Activated CD8-positive, alpha-beta T cell treated with anti-CD3 and anti-CD28 coated beads for 36 hours (primary cell): ENCODE results near the gene IL4R. TPM values are rescaled to one million over a fixed set of nuclear protein-coding genes. Genes with fewer than 3 reads are reported as not detected.
A peak's percentile ranks its signal among the peaks of the same experiment; 100 is the strongest.

Experiments used
- ATAC-seq: fragments of 200-7000 bp; cut with Tn5 transposase; one replicate; pipeline ENCODE4 v1.10.0; 2021; ENCODE audit warnings: mild to moderate bottlenecking, moderate library complexity
- CTCF ChIA-PET: fragments of 350-600 bp; sonication (Branson Sonifier 250); formaldehyde crosslinking; loops from one replicate; lab custom pipeline; 2021; ENCODE audit warnings: antibody characterized with exemption; lab: Charles Lee
- POLR2A ChIA-PET: fragments of 350-600 bp; sonication (Branson Sonifier 250); formaldehyde crosslinking; loops from one replicate; lab custom pipeline; 2021; ENCODE audit warnings: antibody characterized with exemption; lab: Charles Lee
- DNase-seq: peaks from one replicate; pipeline ENCODE4 v3.0.0-alpha.2; 2020
- H3K27ac Mint-ChIP-seq: one replicate; pipeline ENCODE4 v1.8.0; 2021; ENCODE audit warnings: mild to moderate bottlenecking, mixed read lengths
- H3K27me3 Mint-ChIP-seq: one replicate; pipeline ENCODE4 v1.8.0; 2021; ENCODE audit warnings: mixed read lengths
- H3K36me3 Mint-ChIP-seq: one replicate; pipeline ENCODE4 v1.8.0; 2021; ENCODE audit warnings: low read depth, mixed read lengths
- H3K4me1 Mint-ChIP-seq: one replicate; pipeline ENCODE4 v1.8.0; 2021; ENCODE audit warnings: low read depth, mixed read lengths
- H3K4me3 Mint-ChIP-seq: one replicate; pipeline ENCODE4 v1.8.0; 2021; ENCODE audit warnings: mild to moderate bottlenecking, moderate library complexity, mixed read lengths
- H3K9me3 Mint-ChIP-seq: one replicate; pipeline ENCODE4 v1.8.0; 2021; ENCODE audit warnings: mixed read lengths
- intact Hi-C: fragments of 100-400 bp; cut with micrococcal nuclease; formaldehyde crosslinking; loops from one replicate; pipeline ENCODE4 v1.10.0; 2022
- total RNA-seq, 2 experiments: library from RNA; stranded (reverse); gene quantifications; one replicate each; pipeline ENCODE4 v1.2.3, GENCODE V29; 2021
- TF ChIP-seq, protein P1 (sequence below): fragments of 200-600 bp; IDR thresholded peaks from one replicate; pipeline ENCODE4 v1.8.0; 2022; ENCODE audit warnings: antibody characterized with exemption, mild to moderate bottlenecking

IL4R gene
- total RNA-seq, 2 experiments from 2014 or later = 236 to 245 TPM

DNA sequence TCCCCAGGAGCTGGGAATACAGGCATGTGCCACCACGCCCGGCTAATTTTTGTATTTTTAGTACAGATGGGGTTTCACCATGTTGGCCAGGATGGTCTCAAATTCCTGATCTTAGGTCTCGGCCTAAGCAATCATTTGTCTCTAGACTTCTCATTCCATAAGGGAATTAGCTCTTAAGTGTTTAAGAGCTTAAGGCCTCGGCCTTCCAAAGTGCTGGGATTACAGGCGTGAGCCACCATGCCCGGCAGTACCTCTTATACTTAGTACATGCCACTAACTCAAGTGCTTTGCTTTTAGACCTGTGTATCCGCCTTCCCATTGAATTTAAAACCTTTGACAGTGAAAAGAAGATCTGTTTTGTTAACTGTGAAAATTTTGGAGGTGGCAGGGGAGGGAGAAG, 71.6 kb downstream of the IL4R start:
- ChIA-PET POLR2A (interaction anchor here (1.0 to 6.4 kb wide), 2 partner anchors 17 to 195 kb away, joined by 3 to 51 read pairs; partner anchors contain the start of gene IL21R), CTCF (no interaction called here)
- intact Hi-C loops = no loop called here
- DNase-seq (no peak), ATAC-seq (no peak)
- peaks cover 9% of the 10 kb centered on the region for H3K9me3 Mint-ChIP-seq
- TF ChIP-seq, protein P1, sequence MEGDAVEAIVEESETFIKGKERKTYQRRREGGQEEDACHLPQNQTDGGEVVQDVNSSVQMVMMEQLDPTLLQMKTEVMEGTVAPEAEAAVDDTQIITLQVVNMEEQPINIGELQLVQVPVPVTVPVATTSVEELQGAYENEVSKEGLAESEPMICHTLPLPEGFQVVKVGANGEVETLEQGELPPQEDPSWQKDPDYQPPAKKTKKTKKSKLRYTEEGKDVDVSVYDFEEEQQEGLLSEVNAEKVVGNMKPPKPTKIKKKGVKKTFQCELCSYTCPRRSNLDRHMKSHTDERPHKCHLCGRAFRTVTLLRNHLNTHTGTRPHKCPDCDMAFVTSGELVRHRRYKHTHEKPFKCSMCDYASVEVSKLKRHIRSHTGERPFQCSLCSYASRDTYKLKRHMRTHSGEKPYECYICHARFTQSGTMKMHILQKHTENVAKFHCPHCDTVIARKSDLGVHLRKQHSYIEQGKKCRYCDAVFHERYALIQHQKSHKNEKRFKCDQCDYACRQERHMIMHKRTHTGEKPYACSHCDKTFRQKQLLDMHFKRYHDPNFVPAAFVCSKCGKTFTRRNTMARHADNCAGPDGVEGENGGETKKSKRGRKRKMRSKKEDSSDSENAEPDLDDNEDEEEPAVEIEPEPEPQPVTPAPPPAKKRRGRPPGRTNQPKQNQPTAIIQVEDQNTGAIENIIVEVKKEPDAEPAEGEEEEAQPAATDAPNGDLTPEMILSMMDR = no peak
- no peak overlapping the region for H3K27ac Mint-ChIP-seq
- no peak overlapping the region for H3K4me3 Mint-ChIP-seq
- H3K4me1 Mint-ChIP-seq = peaks cover 19% of the 10 kb centered on the region
- no peaks in the 10 kb centered on the region for H3K27me3 Mint-ChIP-seq
- H3K36me3 Mint-ChIP-seq = peaks cover 6% of the 10 kb centered on the region

DNA sequence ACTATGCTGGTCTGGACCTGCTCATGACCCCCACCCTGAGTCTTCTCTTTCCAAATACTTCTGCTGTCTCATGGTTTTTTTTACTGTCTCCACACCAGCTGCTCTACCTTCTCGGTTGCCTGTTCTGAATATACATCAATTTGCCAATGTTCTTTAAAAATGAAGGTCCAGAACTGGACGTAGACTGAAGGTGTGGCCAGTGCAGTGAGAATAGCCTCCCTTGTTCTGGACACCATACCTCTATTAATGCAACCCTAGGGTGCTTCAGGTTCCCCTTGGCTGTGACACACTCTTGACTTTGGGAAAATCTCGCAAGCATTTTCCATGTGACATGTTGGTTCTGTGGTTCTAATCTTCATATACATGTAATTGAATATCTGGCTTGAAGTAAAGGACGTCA, 72.9 kb downstream of the IL4R start:
- H3K4me3 Mint-ChIP-seq = no peak overlapping the region
- intact Hi-C loops = no loop called here
- no peak overlapping the region for H3K27ac Mint-ChIP-seq
- peaks cover 14% of the 10 kb centered on the region for H3K9me3 Mint-ChIP-seq
- ChIA-PET CTCF (interaction anchor here (0.6 to 2.7 kb wide), 5 partner anchors 12 to 19 kb away, joined by 3 to 9 read pairs (median 6); no protein-coding TSS in a partner anchor), POLR2A (interaction anchor here (1.0 to 6.4 kb wide), 4 partner anchors 10 to 196 kb away, joined by 3 to 51 read pairs (median 4); partner anchors contain the start of gene IL21R)
- no peak for DNase-seq
- H3K4me1 Mint-ChIP-seq = peaks cover 19% of the 10 kb centered on the region
- peaks cover 6% of the 10 kb centered on the region for H3K36me3 Mint-ChIP-seq
- ATAC-seq = no peak
- TF ChIP-seq, protein P1 = no peak
- H3K27me3 Mint-ChIP-seq = no peaks in the 10 kb centered on the region

DNA sequence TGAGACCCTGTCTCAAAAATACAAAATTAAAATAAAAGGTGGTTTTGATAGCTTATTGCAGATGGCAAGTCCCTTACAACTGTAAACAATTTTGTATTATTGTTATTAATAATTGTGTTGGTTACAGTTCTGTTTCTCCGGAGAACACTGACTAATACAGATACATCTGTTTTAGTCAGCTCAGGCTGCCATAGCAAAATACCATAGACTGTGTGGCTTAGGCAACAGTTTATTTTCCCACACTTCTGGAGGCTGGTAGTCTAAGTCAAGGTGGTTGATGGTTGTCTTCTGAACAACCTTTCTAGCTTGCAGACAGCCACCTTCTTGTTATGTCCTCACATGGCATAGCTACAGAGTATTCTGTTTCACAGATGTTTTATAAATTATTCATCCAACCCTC, 74.0 kb downstream of the IL4R start:
- ChIA-PET CTCF (interaction anchor here (1.2 to 2.7 kb wide), 6 partner anchors 11 to 208 kb away, joined by 4 to 9 read pairs (median 6); no protein-coding TSS in a partner anchor), POLR2A (interaction anchor here (0.7 to 6.4 kb wide), 9 partner anchors 9 to 63 kb away, joined by 3 to 51 read pairs (median 3); partner anchors contain the start of gene IL21R)
- ATAC-seq = peak; percentile 77
- H3K4me1 Mint-ChIP-seq = peaks cover 17% of the 10 kb centered on the region
- intact Hi-C loops = no loop called here
- peaks cover 23% of the 10 kb centered on the region for H3K9me3 Mint-ChIP-seq
- peaks cover 12% of the 10 kb centered on the region for H3K36me3 Mint-ChIP-seq
- no peak overlapping the region for H3K27ac Mint-ChIP-seq
- no peaks in the 10 kb centered on the region for H3K27me3 Mint-ChIP-seq
- H3K4me3 Mint-ChIP-seq = no peak overlapping the region
- DNase-seq = no peak
- TF ChIP-seq, protein P1 = no peak

DNA sequence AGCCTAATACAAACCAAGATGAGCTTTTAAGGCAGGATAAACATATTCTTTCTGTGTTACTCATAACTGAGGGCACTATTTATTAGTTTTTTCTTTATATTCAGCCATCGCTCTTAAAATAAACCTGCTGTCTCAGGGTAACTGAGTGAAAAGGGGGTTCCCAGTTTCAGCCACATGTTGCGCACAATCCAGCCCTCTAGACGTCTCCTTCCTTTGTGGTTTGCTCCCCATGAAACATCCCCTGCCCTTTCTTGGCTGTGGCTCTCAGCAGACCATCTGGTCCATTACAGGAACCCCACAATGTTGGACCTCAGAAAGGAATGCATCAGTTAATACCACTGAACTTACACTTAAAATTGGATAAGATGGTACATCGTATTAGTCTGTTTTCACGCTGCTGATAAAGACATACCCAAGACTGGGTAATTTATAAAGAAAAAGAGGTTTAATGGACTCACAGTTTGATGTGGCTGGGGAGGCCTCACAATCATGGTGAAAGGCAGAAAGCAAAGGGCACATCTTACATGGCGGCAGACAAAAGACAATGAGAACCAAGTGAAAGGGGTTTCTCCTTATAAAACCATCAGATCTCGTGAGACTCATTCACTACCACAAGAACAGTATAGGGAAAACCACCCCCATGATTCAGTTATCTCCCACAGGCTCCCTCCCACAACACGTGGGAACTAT, 75.6 kb downstream of the IL4R start:
- CTCF ChIA-PET = interaction anchor here (1.2 to 2.7 kb wide), 2 partner anchors 16 to 22 kb away, joined by 3 to 9 read pairs; no protein-coding TSS in a partner anchor
- no peak for ATAC-seq
- no peak for DNase-seq
- Mint-ChIP-seq H3K4me3 (no peak overlapping the region), H3K27me3 (no peaks in the 10 kb centered on the region), H3K27ac (no peak overlapping the region), H3K4me1 (peaks cover 24% of the 10 kb centered on the region), H3K36me3 (peaks cover 13% of the 10 kb centered on the region), H3K9me3 (peaks cover 32% of the 10 kb centered on the region)
- POLR2A ChIA-PET = interaction anchor here (6.4 kb wide), 1 partner anchor 13 kb away, joined by 51 read pairs; the partner anchor contains the start of gene IL21R
- TF ChIP-seq, protein P1 = no peak
- intact Hi-C loops = no loop called here

- peaks cover 27% of the 10 kb centered on the region for H3K4me1 Mint-ChIP-seq
- ATAC-seq (no peak), DNase-seq (no peak)
- ChIA-PET POLR2A (interaction anchor here (1.0 kb wide), 1 partner anchor 15 kb away, joined by 3 read pairs; no protein-coding TSS in a partner anchor), CTCF (interaction anchor here (1.2 kb wide), 1 partner anchor 16 kb away, joined by 3 read pairs; no protein-coding TSS in a partner anchor)
- no peak overlapping the region for H3K27ac Mint-ChIP-seq
- H3K36me3 Mint-ChIP-seq = peaks cover 17% of the 10 kb centered on the region
- H3K9me3 Mint-ChIP-seq = peaks cover 37% of the 10 kb centered on the region
- intact Hi-C loops = no loop called here
- TF ChIP-seq, protein P1 = no peak
- no peak overlapping the region for H3K4me3 Mint-ChIP-seq
- H3K27me3 Mint-ChIP-seq = no peaks in the 10 kb centered on the region
Observed at GRCh38 chr16:27390151-27390550, 76.4 kb downstream of the IL4R start.
